DMS79 (cell line): ENCODE results near the gene PRUNE2.

Experiments used
- DNase-seq: peaks from one replicate; lab custom pipeline; 2025; lab: John Stamatoyannopoulos, UW

The PRUNE2 gene

GRCh38 chr9:76730801-76731200 is 175.1 kb downstream of the PRUNE2 start:
- DNase-seq, result no peak

- DNase-seq, result no peak
Observed at GRCh38 chr9:76729980-76730737, 175.8 kb downstream of the PRUNE2 start.

GRCh38 chr9:76729116-76729515 is 176.8 kb downstream of the PRUNE2 start:
- no peak for DNase-seq

- no peak for DNase-seq
Observed at GRCh38 chr9:76725885-76726284, 180.0 kb downstream of the PRUNE2 start.

GRCh38 chr9:76725011-76725546 is 180.8 kb downstream of the PRUNE2 start:
- DNase-seq, result no peak

- no peak for DNase-seq
Observed at GRCh38 chr9:76720245-76720644, 185.7 kb downstream of the PRUNE2 start.

GRCh38 chr9:76718166-76718565 is 187.7 kb downstream of the PRUNE2 start:
- no peak for DNase-seq

GRCh38 chr9:76717613-76718012 is 188.3 kb downstream of the PRUNE2 start:
- no peak for DNase-seq

GRCh38 chr9:76717176-76717575 is 188.7 kb downstream of the PRUNE2 start:
- DNase-seq, result no peak

- no peak for DNase-seq
Observed at GRCh38 chr9:76716085-76716672, 189.7 kb downstream of the PRUNE2 start.

GRCh38 chr9:76713381-76713780 is 192.5 kb downstream of the PRUNE2 start:
- no peak for DNase-seq

GRCh38 chr9:76709020-76709419 is 196.9 kb downstream of the PRUNE2 start:
- no peak for DNase-seq

- no peak for DNase-seq
Observed at GRCh38 chr9:76707510-76707909, 198.4 kb downstream of the PRUNE2 start.

GRCh38 chr9:76704593-76705204 is 201.2 kb downstream of the PRUNE2 start:
- no peak for DNase-seq

GRCh38 chr9:76703270-76703669 is 202.6 kb downstream of the PRUNE2 start:
- no peak for DNase-seq

GRCh38 chr9:76701441-76702039 is 204.4 kb downstream of the PRUNE2 start:
- DNase-seq, result no peak

- DNase-seq, result no peak
Observed at GRCh38 chr9:76700916-76701315, 205.0 kb downstream of the PRUNE2 start.

GRCh38 chr9:76699971-76700370 is 205.9 kb downstream of the PRUNE2 start:
- DNase-seq, result no peak

GRCh38 chr9:76697554-76697953 is 208.4 kb downstream of the PRUNE2 start:
- no peak for DNase-seq

- DNase-seq, result no peak
Observed at GRCh38 chr9:76697081-76697480, 208.8 kb downstream of the PRUNE2 start.

GRCh38 chr9:76693912-76694311 is 212.0 kb downstream of the PRUNE2 start:
- DNase-seq, result no peak

GRCh38 chr9:76692458-76693129 is 213.3 kb downstream of the PRUNE2 start:
- DNase-seq, result no peak
